ENCODE results near the gene WDR5B. TPM values are rescaled to one million over a fixed set of nuclear protein-coding genes. Genes with fewer than 3 reads are reported as not detected.

Gene WDR5B
- total RNA-seq, 1 experiment from 2014 or later, result 3.4 TPM

DNA sequence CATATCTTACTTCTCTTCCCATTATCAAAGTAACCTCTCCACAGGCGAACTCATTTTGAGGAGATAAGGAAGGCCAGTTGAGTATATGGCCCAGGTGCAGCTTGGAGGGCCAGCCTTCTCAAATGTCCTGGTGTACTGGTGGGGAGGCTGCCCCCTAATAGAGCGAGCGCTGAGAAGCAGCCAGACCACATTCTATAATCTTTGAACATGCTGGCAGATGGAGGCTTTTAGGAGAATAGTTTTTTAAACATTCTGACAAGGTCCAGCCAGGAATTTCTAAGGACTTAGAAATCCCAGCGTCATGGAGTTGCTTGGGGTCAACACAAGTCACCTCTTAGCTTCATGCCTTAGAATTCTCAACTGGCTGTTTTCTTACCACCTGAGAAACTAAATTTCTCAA, 5.8 kb downstream of the WDR5B start:
- H4K20me1 ChIP-seq (ENCODE audit: insufficient read depth), result no peaks in the 10 kb centered on the region
- H3K79me2 ChIP-seq (ENCODE audit: insufficient read depth, low read length), result peaks cover 13% of the 10 kb centered on the region
- RAD21 ChIA-PET (ENCODE audit: low non-redundant PET in 1 of 2, low total read pairs in 2 of 2, uncharacterized antibody in 2 of 2, unreplicated experiment in 2 of 2), result no interaction called here
- H3K9ac ChIP-seq (ENCODE audit: low read length), result no peak overlapping the region
- BruUV-seq (replicated peaks), result no TSS peak
- peaks cover 28% of the 10 kb centered on the region in 2 experiments; a peak in 3 of 4 replicates for H3K36me3 ChIP-seq (ENCODE audit: control insufficient read depth in 1 of 2, insufficient read depth in 2 of 2, low read length in 2 of 2)
- CTCF ChIA-PET, result no interaction called here
- TF ChIP-seq, protein P1, sequence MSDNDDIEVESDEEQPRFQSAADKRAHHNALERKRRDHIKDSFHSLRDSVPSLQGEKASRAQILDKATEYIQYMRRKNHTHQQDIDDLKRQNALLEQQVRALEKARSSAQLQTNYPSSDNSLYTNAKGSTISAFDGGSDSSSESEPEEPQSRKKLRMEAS (IDR thresholded peaks at IDR 0.05), result no peak
- TF ChIP-seq EGR1 (IDR thresholded peaks at IDR 0.05; ENCODE audit: low read depth), result no peak
- TF ChIP-seq YY1 (IDR thresholded peaks at IDR 0.05; ENCODE audit: extremely low read depth, insufficient replicate concordance, low read depth, low read length), result no peak
- TF ChIP-seq RAD21 (IDR thresholded peaks at IDR 0.05; ENCODE audit: low read depth), result no peak
- no peak for TF ChIP-seq SIN3A (IDR thresholded peaks at IDR 0.05; ENCODE audit: low read depth)
- TF ChIP-seq JUND (IDR thresholded peaks at IDR 0.05), result no peak
- TF ChIP-seq, protein P2, sequence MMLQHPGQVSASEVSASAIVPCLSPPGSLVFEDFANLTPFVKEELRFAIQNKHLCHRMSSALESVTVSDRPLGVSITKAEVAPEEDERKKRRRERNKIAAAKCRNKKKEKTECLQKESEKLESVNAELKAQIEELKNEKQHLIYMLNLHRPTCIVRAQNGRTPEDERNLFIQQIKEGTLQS (IDR thresholded peaks at IDR 0.05), result no peak
- TF ChIP-seq, protein P3, sequence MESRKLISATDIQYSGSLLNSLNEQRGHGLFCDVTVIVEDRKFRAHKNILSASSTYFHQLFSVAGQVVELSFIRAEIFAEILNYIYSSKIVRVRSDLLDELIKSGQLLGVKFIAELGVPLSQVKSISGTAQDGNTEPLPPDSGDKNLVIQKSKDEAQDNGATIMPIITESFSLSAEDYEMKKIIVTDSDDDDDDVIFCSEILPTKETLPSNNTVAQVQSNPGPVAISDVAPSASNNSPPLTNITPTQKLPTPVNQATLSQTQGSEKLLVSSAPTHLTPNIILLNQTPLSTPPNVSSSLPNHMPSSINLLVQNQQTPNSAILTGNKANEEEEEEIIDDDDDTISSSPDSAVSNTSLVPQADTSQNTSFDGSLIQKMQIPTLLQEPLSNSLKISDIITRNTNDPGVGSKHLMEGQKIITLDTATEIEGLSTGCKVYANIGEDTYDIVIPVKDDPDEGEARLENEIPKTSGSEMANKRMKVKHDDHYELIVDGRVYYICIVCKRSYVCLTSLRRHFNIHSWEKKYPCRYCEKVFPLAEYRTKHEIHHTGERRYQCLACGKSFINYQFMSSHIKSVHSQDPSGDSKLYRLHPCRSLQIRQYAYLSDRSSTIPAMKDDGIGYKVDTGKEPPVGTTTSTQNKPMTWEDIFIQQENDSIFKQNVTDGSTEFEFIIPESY (IDR thresholded peaks at IDR 0.05; ENCODE audit: extremely low read depth, insufficient replicate concordance, low read length), result no peak
- TF ChIP-seq POLR2A (IDR thresholded peaks at IDR 0.05; ENCODE audit: borderline replicate concordance, extremely low read depth, insufficient read depth, insufficient read length), result no peak
- no peak for TF ChIP-seq ZFX (IDR thresholded peaks at IDR 0.05)
- no peak for TF ChIP-seq POLR2AphosphoS5 (IDR thresholded peaks at IDR 0.05; ENCODE audit: low read depth, low read length)
- no peak for TF ChIP-seq CBX3 (IDR thresholded peaks at IDR 0.05; ENCODE audit: low read depth)
- TF ChIP-seq, protein P4, sequence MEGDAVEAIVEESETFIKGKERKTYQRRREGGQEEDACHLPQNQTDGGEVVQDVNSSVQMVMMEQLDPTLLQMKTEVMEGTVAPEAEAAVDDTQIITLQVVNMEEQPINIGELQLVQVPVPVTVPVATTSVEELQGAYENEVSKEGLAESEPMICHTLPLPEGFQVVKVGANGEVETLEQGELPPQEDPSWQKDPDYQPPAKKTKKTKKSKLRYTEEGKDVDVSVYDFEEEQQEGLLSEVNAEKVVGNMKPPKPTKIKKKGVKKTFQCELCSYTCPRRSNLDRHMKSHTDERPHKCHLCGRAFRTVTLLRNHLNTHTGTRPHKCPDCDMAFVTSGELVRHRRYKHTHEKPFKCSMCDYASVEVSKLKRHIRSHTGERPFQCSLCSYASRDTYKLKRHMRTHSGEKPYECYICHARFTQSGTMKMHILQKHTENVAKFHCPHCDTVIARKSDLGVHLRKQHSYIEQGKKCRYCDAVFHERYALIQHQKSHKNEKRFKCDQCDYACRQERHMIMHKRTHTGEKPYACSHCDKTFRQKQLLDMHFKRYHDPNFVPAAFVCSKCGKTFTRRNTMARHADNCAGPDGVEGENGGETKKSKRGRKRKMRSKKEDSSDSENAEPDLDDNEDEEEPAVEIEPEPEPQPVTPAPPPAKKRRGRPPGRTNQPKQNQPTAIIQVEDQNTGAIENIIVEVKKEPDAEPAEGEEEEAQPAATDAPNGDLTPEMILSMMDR (IDR thresholded peaks at IDR 0.05 in 2 of 3, conservative IDR thresholded peaks at IDR 0.05 in 1 of 3; ENCODE audit: borderline replicate concordance in 1 of 3, insufficient read depth in 1 of 3, low read depth in 2 of 3, low read length in 2 of 3), result no peak
- no peak for TF ChIP-seq ELF1 (IDR thresholded peaks at IDR 0.05; ENCODE audit: borderline replicate concordance, low read depth)
- H3K27ac ChIP-seq (ENCODE audit: low read depth, low read length), result no peak overlapping the region
- ATAC-seq (no peak), DNase-seq (ENCODE audit: low read depth, low spot score) (no peak)
- intact Hi-C loops (cut with micrococcal nuclease), result no loop called here
- no peaks in the 10 kb centered on the region for H3K27me3 ChIP-seq (ENCODE audit: insufficient read depth, low read length)
- no peak overlapping the region for H3K4me2 ChIP-seq (ENCODE audit: low read length)
- no peaks in the 10 kb centered on the region for H3K9me3 ChIP-seq (ENCODE audit: control insufficient read depth in 1 of 2, insufficient read depth in 1 of 2, low read depth in 1 of 2, low read length in 2 of 2)
- H3K4me1 ChIP-seq (ENCODE audit: control insufficient read depth in 1 of 2, insufficient read depth in 2 of 2, low read length in 2 of 2), result peaks cover 6% of the 10 kb centered on the region in 2 experiments; a peak in 2 of 4 replicates
- no peak overlapping the region for H3K4me3 ChIP-seq (replicated peaks in 1 of 2; ENCODE audit: low read depth in 1 of 2, low read length in 2 of 2)
- no peaks in the 10 kb centered on the region for H3K9me2 ChIP-seq (ENCODE audit: insufficient read depth)
- no peak overlapping the region for H2AFZ ChIP-seq (ENCODE audit: low read depth, low read length, poor library complexity, severe bottlenecking)
- POLR2A ChIA-PET, result interaction anchor here (0.6 kb wide), 1 partner anchor 24 kb away, joined by 4 read pairs; no protein-coding TSS in a partner anchor
